Endothelial cell of umbilical vein (primary cell): ENCODE data around the gene PTP4A1.

Experiments used
- MYC ChIP-seq: IDR thresholded peaks from one replicate; pipeline ENCODE4 v1.6.1; 2011; ENCODE audit warnings: mild to moderate bottlenecking, low read depth, low read length
- POLR2A ChIP-seq: IDR thresholded peaks from 2 replicates; pipeline ENCODE4 v1.6.1; 2012; ENCODE audit warnings: low read depth, mild to moderate bottlenecking, control low read depth, low read length
- POLR2AphosphoS5 ChIP-seq: IDR thresholded peaks from 2 replicates; pipeline ENCODE4 v1.6.1; 2012; ENCODE audit warnings: low read depth, mild to moderate bottlenecking, control low read depth, low read length, moderate library complexity; ENCODE audit not compliant: insufficient read depth
- TF ChIP-seq, protein P1 (sequence below), 2 donors: IDR thresholded peaks; 1 replicate in 1 of 2; 2 replicates in 1 of 2; pipeline ENCODE4 v1.5.1; 2011; ENCODE audit warnings: low read length in 2 of 2, mild to moderate bottlenecking in 2 of 2, moderate library complexity in 2 of 2, control low read depth in 1 of 2, inconsistent platforms in 1 of 2, low read depth in 1 of 2; ENCODE audit not compliant: insufficient read depth in 1 of 2; ENCODE audit errors: extremely low read depth in 1 of 2

DNA sequence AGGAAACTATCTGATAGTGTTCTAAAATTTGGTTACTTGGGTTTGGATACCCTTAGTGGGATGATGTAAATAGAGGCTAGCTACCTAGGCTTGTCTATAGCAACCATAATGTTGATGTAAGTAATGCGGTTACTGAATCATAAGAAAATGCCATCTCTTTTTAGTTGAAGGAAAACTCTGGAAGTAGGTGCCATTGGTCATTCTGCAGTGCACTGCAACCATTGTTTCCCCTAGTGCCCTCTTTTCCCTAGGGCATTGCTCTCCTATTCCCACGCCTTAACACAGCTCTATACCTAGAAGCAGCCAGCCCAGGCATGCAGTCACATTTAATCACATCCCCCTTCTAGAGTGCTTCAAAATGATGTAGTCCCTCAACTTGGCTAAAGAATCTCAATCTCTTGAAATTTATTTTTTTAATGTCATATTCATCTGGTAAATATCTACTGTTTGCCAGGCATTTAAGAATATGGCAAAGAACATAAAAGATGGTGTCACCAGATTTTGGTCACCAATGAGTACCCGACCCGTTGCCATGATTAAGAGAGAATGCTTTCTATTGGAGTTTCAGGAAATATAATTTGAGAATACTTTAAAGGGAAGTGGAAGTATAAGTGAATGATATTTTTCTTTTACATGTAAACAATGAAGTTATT, 10.4 kb downstream of the PTP4A1 start:
- no peak for TF ChIP-seq POLR2AphosphoS5
- no peak for TF ChIP-seq MYC
- TF ChIP-seq, protein P1, sequence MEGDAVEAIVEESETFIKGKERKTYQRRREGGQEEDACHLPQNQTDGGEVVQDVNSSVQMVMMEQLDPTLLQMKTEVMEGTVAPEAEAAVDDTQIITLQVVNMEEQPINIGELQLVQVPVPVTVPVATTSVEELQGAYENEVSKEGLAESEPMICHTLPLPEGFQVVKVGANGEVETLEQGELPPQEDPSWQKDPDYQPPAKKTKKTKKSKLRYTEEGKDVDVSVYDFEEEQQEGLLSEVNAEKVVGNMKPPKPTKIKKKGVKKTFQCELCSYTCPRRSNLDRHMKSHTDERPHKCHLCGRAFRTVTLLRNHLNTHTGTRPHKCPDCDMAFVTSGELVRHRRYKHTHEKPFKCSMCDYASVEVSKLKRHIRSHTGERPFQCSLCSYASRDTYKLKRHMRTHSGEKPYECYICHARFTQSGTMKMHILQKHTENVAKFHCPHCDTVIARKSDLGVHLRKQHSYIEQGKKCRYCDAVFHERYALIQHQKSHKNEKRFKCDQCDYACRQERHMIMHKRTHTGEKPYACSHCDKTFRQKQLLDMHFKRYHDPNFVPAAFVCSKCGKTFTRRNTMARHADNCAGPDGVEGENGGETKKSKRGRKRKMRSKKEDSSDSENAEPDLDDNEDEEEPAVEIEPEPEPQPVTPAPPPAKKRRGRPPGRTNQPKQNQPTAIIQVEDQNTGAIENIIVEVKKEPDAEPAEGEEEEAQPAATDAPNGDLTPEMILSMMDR (IDR thresholded peaks at IDR 0.05; ENCODE audit: extremely low read depth in 1 of 2, insufficient read depth in 1 of 2, low read depth in 1 of 2, low read length in 2 of 2): no peak
- TF ChIP-seq POLR2A: no peak
